Muscle of back (tissue), 11 donors: ENCODE results near the gene METRNL. TPM values are rescaled to one million over a fixed set of nuclear protein-coding genes. Genes with fewer than 3 reads are reported as not detected.
"Not testable (repeated sequence)": the region's sequence is repeated elsewhere in the genome, so short reads cannot be mapped to it uniquely, and the experiment has no call there.

Experiments used
- DNase-seq, 3 donors: peaks; one replicate each; pipeline versions ENCODE4 v3.0.0 to v3.0.0-alpha.2; 2013
- polyA plus RNA-seq, 10 donors: library from polyadenylated mRNA; unstranded; fragments of 120-200 nt; gene quantifications; one replicate each; pipeline ENCODE4 v1.2.1, GENCODE V29; 2013; ENCODE audit not compliant: insufficient read length in 10 of 10

Gene METRNL
- polyA plus RNA-seq, 10 donors, result 16.0 to 38.7 (median 23.9) TPM

DNA sequence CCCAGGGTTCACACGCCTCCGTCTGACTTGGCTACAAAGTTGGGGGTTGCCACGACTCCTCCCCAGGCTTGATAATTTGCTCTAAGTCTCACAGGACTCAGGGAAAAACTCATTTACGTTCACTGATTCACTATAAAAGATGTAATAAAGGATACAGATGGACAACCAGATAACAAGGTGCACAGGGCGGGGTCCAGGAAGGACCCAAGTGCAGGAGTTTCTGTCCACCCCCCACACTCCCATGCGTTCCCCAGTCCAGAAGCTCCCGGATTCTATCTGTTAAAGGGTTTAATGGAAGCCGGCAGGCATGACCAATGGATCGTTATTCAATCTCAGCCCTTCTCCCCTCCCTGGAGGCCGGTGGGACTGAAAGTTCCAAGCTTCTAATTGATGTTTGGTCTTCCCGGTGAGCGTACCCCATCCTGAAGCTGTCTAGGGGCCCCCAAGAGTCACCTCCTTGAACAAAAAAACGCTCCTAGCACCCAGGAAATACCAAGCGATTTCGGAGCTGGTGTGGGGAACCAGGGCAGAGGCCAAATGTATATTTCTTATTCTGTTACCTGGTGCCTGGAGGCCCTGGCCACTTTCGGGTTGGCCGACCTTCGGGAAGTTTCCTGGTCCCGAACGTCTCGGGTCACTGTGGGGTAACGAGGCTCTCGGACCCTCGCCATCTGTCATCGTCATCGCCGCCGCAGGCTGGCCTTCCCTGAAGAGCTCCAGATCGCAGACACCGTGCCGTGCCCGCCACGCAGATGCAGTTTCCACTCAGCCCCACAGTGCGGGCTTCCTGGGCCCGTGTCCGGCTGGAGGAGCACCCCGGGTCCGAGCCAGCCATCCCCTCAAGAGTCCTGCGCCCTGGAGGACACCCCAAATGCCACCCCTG, 13.5 kb upstream of the METRNL start:
- no peak for DNase-seq

DNA sequence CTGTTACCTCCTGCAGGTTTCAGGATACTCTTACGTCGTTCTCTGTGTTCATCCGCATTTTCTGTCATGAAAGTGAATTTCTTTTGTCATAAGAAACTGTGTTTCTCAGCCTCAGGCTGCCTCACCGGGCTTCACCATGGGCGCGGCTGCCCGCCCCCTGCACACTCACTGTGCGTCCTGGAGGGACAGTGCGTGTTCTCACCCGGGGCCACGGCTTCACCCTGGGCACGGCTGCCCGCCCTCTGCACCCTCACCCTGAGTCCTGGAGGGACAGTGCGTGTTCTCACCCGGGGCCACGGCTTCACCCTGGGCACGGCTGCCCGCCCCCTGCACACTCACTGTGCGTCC, 12.9 kb upstream of the METRNL start:
- DNase-seq, result not testable (repeated sequence)

DNA sequence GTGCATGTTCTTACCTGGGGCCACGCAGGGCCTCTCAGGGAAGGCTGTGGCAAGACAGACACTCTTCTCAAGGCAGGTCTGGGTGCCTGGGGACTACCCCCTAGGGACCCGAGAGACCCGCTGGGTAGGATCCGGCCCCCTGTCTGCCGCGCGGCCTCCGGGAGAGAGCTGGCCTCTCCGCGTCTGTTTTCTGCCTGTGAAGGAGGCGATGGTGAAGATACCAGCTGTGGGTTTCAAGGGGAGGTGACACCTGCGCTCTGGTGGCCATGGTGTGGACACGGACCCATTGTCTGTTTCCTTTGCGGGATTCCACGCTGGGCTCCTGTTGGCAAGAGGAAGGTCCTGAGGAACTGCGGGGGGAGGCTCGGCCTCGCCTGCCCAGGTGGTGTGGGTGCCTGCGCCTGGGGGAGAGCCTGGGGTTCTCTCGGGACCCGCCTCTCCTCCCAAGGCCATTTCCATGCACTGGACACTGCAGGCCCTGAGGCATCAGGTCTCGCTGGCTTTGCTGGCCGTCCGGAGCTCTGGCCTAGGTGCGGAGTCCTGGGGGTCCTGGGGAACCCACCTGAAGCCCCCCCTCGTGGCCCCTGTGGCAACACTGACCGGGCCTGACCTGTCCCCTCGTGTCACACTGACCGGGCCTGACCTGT, 12.2 kb upstream of the METRNL start:
- DNase-seq, result no peak

DNA sequence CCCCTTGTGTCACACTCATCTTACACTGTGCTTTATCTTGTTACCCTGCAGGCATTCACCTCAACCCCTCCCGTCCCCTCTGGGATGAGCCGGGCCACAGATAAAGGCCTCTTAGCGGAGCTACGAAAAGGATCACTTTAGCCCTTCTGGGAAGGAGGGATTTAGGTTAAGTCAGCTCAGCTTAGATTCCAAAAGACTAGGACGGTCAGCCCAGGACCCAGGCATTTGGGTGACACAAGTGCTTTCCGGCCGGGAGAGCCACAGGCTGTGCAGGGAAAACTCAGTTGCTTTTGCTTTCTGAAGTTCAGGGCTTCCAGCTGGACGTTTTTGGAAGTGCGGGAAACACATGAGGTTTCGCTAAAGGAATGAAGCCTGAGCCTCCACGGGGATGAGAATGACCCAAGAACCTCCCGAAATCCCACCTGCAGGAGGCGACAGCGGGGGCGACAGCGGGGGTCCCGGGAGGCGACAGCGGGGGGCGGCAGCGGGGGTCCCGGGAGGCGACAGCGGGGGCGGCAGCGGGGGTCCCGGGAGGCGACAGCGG, 11.6 kb upstream of the METRNL start:
- no peak for DNase-seq

DNA sequence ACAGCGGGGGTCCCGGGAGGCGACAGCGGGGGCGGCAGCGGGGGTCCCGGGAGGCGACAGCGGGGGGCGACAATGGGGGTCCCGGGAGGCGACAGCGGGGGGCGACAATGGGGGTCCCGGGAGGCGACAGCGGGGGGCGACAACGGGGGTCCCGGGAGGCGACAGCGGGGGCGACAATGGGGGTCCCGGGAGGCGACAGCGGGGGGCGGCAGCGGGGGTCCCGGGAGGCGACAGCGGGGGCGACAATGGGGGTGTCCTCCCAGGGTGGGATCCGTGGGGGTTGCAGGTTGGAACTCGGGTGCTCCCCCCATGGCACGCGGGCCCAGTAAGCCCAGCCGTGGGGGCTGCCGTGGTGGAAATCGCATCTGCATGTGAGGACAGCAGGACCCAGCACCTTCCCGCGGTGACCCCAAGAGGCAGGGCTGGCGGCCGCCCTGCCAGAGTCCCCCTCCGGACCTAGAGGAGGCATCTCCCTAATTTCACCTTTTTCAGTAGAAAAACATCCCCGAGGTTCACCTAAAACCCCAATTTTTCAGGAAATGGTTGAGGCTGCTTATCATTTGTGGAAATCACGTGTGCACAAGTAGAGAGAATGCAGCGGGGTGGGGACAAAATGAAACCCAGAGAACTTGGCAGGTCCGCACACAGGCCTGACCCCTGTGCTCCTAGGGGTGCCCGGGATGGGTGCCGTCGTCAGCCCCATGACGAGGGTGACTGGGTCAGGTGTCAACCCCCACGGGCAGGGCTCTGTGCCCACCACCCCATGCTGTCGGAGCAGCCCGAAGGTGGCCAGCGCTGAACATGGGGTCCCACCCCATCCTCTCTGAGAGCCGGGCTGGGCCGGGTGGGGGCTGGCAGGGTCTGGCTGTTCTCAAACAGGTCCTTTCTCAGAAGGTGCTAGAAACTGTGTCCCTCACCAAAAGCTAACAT, 10.5 kb upstream of the METRNL start:
- no peak for DNase-seq

DNA sequence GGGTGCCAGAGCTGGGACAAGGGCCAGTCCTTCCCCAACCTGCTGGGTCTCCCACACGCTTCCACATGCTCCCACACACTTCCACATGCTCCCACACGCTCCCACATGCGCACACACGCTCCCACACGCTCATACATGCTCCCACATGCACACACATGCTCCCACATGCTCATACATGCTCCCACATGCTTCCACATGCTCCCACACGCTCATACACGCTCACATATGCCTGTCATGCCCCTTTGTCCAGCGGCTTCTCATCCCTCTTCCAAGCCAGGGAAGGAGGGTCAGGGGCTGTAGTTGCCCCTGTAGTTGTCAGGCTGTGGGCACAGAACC, 9.9 kb upstream of the METRNL start:
- DNase-seq, result no peak

DNA sequence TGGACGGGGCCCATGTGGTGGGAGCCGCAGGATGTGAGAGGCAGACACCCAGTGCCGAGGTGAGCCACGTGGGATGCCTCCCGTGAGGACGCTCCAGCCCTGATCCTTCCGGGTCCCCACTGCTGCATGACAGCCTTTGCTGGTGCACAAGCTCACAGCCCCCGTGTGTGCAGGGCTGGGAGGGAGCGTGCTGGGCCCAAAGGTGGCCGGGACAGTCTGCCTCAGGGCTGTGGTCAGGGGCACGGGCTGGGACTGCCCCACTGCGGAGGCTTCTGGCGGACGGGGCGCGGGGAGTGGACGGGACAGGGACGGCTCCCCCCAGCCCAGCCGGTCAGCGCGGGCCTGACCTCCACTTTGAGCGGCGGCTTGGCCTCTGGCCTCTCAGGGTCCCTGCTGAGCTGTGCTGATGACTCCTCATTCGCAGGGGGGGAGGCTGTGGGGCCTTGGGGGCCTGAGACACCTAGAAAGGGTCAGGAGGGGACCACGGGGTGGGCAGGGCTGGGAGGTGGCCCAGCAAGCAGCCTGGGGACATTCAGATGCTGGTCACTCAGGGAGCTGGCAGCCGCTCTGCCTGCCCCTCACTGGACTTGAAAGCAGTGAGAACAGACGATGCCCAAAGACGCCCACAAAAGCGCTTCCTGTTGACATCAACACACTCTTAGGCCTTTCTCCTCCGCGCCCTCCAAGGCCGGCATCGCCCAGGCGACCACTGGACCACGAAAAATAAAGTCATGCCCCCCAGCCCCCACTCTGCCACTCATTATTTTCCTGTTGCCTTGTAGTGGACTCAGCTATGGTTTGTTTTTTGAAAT, 9.3 kb upstream of the METRNL start:
- no peak for DNase-seq

DNA sequence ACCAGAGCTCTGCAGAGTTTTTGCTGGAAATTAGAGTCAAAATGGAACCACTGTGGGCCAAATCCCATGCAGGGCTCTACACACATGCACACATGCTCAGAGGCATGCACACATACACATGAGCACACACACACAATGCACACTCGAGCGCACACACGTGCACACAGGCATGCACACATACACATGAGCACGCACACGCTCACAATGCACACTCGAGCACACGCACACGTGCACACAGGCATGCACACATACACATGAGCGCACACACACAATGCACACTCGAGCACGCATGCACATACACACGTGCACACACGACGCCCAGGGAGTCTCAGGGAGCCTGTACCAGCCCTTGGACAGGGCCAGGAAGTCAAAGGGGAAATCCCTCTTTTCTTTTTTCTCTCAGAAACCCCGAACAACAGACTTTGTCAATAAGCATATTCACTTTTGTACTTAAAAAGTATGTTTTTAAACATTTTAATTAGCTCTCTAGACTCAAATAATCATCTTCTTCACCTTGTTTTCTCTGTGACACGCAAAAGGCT, 8.5 kb upstream of the METRNL start:
- no peak for DNase-seq

DNA sequence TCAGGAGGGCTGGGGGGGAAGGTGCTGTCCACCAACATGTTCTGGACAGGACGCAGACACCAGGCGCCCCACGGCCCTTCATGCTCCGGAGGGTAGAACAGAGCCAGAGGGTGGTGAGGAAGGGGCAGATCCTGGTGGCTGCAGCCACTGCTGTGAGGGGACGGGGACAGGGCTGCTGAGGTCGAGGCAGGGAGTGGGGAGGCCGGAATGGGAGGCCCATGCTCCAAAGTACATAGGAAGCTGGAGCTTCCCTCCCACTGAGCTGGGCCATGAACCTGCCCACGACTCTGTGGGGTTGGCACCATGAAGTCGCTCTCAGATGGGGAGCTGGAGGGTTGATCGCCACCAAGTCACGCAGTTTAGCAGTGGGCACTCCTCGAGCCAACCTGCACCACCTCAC, 8.0 kb upstream of the METRNL start:
- no peak for DNase-seq

DNA sequence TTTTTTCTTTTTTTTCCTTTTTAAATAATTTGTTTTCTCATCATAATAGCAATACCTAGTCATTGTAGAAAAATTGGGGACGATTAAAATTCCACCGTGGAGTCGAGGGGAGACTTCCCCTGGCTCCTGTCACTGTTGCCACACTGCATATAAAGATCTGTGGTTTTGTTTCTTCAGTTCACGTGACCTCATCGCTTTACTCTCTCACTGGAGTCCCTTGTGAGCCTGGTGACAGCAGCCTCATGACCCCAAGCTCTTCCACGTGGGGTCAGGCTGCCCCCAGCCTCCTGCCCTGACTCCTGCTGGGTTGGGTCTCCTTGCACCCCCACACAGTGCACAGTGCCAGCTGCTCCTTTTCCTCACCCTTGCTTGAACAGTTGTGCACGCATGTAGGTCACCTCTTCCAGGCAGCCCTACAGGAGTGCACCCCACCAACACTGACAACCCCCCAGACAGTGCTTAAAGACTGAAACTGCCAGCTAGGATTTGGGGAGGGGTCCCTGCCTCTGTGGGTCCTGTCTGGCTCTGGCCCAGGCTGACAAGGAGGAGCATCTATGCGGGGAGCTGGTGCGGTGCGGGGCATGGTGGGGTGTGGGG, 7.3 kb upstream of the METRNL start:
- no peak for DNase-seq

DNA sequence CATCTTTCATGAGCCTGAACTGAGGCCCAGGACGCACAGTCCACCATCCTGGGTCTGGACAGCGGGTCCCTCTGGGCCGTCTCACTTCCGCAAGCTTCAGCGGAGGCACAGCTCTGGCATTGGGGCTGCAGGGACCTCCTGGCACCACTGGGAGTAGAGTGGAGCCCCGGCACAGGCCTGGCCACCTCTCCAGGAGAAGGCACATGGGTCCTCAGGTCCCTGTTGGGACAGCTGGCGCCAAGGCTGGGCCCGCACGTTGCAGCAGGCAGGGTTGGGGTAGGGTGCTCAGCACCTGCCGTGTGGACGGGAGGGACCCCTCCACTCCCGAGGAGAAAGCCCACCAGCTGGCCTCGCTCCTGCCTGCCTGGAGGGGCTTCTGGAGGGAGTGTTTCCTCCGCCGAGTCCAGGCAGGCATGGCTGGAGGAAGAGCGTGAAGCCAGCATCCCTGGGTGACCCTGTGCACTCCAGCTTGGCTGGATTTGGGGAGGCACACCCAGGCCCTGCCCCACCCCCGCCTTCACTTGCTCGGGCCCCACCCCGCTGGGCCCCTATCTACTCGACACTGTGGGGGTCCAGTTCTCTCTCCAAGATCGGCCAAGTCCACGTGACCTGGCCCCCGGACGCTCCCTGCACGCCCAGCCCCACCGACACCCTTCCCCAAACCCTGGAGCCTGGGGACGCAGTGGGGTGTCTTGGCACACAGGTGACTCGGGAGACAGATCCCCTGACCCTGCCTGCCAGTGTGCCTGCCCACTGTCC, 6.6 kb upstream of the METRNL start:
- no peak for DNase-seq

DNA sequence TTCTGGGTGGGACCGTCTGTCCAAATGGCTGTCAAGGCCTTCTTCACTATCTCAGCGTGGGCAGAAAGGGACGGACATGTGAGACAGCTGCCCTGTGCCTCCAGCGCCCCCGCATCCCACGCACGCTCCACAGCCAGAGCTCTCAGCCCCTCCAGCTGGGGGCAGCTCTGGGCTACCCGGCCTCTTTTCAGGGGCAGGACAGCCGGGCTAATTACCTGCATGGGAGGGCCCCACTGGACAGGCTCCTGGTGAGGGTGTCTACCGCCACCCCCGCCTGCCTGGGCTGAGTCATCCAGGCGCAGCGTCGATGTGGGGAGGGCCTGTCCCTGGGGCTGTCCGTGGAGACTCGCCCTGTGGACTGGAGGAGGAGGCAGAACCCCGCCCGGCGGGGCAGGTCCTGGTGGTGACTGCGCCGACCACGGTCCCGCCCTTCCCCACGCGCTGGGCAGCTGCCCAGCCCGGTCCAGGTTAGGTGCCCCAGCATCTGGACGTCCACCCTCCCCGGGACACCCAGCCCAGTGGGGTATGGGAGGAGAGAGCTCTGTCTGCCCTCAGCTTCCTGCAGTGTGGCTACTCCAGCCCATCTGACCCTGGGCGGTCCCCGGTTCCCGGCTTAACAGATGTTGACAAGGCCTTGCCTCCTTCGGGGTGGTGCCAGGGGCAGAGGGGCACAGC, 5.9 kb upstream of the METRNL start:
- DNase-seq, result no peak

DNA sequence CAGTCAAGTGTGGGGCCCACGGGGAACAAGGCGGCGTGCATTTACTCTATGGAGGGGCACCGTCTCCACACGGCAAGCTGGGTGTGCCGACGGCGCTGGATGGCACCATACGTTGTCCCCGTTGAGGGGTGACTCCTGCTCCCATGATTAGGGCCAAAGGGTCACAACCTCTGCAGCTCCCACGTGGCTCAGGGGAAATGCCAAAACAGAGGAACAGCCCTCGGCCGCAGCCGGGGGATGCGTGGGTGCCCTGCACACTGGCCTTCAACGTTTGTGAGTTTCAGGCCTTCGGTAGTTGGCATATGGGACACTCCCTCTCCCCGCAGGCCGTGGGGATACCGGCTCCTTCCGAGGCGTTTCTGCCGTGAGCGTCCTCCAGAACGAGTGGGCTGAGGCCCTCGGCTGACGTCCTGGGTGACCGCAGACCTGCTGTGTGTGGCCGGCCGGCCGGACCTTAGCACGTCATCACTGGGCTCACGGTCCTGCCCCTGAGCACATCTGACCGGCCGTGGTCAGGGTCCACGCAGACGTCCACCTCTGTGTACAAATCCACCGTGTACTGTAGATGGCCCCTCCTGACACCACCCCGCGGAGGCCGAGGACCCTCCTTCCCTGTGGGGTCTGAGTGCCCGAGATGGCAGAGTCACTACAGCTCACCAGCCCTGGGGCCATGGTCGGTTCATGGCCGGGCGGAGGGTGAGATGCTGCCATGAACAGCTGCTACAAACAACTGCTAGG, 4.8 kb upstream of the METRNL start:
- no peak for DNase-seq

DNA sequence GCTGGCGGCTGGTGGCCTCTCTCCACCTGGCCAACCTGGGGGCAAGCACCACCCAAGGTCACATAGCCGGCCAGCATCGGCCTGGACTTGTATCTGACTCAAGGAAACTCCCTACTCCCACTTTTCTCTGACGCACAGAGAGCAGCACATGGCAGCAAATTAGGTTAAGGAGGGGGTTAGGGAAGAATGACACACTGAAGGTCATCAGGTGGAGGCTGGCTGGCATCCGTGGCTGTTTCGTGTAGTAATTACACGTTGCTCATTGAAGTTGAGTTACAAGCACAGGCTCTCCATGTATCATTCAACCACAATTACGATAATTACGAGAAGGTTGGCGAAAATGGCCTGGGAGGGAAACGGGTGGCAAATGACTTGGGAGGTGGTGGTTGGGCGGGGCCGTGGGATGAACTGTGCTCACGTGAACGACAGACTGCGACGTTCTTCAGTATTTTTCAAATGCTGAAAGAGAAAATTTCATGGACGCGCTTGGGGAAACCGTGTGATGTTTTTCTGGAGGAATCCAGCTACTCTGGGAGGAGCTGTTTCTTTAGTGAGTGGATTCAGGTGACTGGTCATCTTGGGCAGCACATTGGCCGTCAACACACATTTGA, 4.0 kb upstream of the METRNL start:
- no peak for DNase-seq

DNA sequence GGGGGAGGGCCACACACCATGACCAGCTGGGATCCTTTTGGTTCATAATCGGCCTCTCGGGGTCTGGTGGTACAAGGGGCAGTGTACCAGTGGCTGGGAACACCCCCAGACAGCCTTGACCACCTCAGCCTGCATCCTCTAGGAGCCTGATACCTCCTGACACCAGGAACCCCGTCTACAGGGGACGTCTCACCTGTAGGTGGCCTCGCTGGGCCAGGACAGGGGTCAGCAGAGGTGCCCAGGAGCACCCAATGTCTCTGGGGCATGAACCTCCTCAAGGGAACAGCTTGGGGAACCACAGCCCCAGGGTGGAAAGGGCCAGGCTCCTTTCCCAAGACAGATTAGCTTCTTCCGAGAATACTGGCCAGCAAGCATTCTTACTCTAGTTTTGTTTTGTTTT, 2.5 kb upstream of the METRNL start:
- DNase-seq, result no peak

DNA sequence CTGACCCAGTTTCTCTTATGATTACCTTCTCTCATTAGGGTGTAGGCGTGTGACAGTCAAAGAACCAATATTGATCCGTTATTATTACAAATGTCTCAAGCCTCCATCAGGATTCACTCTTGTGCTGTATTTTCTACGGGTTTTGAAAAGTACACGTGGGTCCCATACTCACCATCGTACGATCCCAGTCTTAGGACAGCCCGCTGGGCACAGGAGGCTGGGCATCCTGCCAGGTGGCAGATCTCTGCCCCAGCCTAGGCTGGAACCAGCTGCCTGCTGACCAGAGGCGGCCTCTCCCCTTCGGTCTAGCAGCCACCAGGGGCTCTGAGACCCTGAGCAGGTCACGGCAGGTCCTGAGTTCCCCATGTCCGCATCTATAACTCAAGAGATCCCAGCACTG, 2.0 kb upstream of the METRNL start:
- DNase-seq, result no peak

DNA sequence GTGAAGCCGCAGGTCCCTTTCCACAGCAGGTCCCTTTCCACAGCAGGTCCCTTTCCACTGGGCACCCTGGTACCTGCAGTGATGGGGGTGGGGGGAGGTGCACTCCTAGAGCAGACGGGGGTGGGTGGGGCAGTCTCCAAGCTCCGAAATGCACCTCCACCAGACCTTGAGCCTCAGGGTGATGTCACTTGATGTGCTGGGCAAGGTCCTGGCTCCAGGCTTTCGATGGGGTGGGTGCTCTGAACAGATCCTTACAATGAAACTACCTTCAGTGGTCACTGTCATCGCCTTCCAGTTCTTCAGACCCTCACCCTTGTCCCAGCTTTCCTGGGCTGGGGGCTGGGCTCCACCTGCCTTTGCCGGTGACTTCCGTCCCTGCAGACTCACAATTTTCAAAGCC, 1.5 kb upstream of the METRNL start:
- DNase-seq, result no peak
